Natural killer cell (primary cell): Measurements from ENCODE around the gene AP5S1. TPM values are rescaled to one million over a fixed set of nuclear protein-coding genes. Genes with fewer than 3 reads are reported as not detected.
"Not testable (repeated sequence)": the region's sequence is repeated elsewhere in the genome, so short reads cannot be mapped to it uniquely, and the experiment has no call there.

Experiments
- ATAC-seq, 3 donors: fragments of 150-1000 bp in 2 of 3; fragments of 200-7000 bp in 1 of 3; cut with Tn5 transposase; 1 replicate in 1 of 3; 2 replicates in 2 of 3; pipeline ENCODE4 v1.10.0; 2021; ENCODE audit warnings: mild to moderate bottlenecking in 2 of 3, moderate library complexity in 2 of 3
- DNase-seq, 2 donors: peaks; one replicate each; pipeline versions ENCODE4 v3.0.0 to v3.0.0-alpha.2; 2013 to 2021; ENCODE audit warnings: mixed read lengths in 1 of 2
- H3K27ac ChIP-seq: one replicate; pipeline ENCODE4 v1.5.1; 2013; ENCODE audit warnings: mild to moderate bottlenecking, low read length
- H3K27me3 ChIP-seq: one replicate; pipeline ENCODE4 v1.6.1; 2013; ENCODE audit warnings: low read length; ENCODE audit not compliant: control insufficient read depth, insufficient read depth
- H3K36me3 ChIP-seq: one replicate; pipeline ENCODE4 v1.6.1; 2013; ENCODE audit warnings: low read length; ENCODE audit not compliant: control insufficient read depth, insufficient read depth
- H3K4me1 ChIP-seq: one replicate; pipeline ENCODE4 v1.6.1; 2013; ENCODE audit warnings: low read length; ENCODE audit not compliant: control insufficient read depth, insufficient read depth
- H3K4me3 ChIP-seq: one replicate; pipeline ENCODE4 v1.5.1; 2013; ENCODE audit warnings: low read length
- H3K9me3 ChIP-seq: one replicate; pipeline ENCODE4 v1.6.1; 2013; ENCODE audit warnings: low read length; ENCODE audit not compliant: control insufficient read depth, insufficient read depth
- H3K27ac Mint-ChIP-seq, 2 donors: one replicate each; pipeline ENCODE4 v1.8.0; 2022; ENCODE audit warnings: mild to moderate bottlenecking in 2 of 2, mixed read lengths in 2 of 2, moderate library complexity in 1 of 2
- H3K27me3 Mint-ChIP-seq, 2 donors: one replicate each; pipeline ENCODE4 v1.8.0; 2022; ENCODE audit warnings: low read depth in 2 of 2, mixed read lengths in 2 of 2
- H3K36me3 Mint-ChIP-seq: one replicate; pipeline ENCODE4 v1.8.0; 2022; ENCODE audit warnings: mixed read lengths
- H3K4me1 Mint-ChIP-seq, 2 donors: one replicate each; pipeline ENCODE4 v1.8.0; 2022; ENCODE audit warnings: mixed read lengths in 2 of 2
- H3K4me3 Mint-ChIP-seq: one replicate; pipeline ENCODE4 v1.8.0; 2022; ENCODE audit warnings: mild to moderate bottlenecking, moderate library complexity, mixed read lengths
- H3K9me3 Mint-ChIP-seq, 2 donors: one replicate each; pipeline ENCODE4 v1.8.0; 2022; ENCODE audit warnings: mixed read lengths in 2 of 2
- WGBS: methylation state at CpG from one replicate; pipeline ENCODE4 v1.1.7; 2013; ENCODE audit warnings: missing lambda C conversion rate; ENCODE audit not compliant: insufficient coverage; 5-methylcytosine and 5-hydroxymethylcytosine counted together
- intact Hi-C: fragments of 100-400 bp; cut with micrococcal nuclease; formaldehyde crosslinking; loops from one replicate; pipeline ENCODE4 v1.14.2; 2022
- total RNA-seq, 4 donors: library from RNA; stranded (reverse); fragments of 120-200 nt in 1 of 4; gene quantifications; one replicate each; pipeline versions ENCODE4 v1.2.3 to v1.2.4, GENCODE V29; 2013 to 2022
- TF ChIP-seq, protein P1 (sequence below): fragments of 200-600 bp; IDR thresholded peaks from one replicate; pipeline ENCODE4 v1.8.0; 2022; ENCODE audit warnings: antibody characterized with exemption

Gene AP5S1
- total RNA-seq, 3 donors from 2014 or later (not counting 1 experiment from before 2014, with no cell fraction given): 7.9 to 12.3 (median 12.1) TPM

DNA sequence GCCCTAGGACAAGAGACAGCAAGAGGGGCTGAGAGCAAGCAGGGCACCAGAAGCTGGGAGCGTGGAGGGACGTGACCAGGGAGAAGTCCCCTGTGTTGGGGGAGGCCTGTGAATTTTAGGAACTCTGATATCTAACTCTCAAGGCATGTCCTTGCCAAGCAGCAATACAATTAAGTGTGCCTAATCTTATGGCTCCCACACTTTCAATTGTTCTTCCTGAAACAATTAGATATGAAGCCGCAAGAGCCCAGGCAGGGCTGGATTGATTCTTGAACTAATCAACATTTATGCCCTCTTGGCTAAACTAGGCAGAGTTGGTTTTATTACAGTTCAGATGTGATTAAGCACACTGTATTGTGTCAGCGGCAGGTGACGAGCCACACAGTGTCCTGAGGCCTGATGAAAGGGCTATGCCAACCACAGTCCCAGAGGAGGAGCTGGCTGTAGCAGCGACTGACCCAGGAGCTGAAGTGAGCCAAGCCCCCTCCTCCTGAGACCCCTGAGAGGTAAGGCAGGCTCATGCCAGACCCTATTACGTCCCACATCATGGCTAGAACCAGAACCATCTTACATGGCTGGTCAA lies 22.1 kb downstream of the AP5S1 start:
- H3K27me3 ChIP-seq: no peaks in the 10 kb centered on the region
- ATAC-seq: no peak
- Mint-ChIP-seq H3K36me3 (no peaks in the 10 kb centered on the region), H3K9me3 (no peaks in the 10 kb centered on the region), H3K4me1 (peaks cover 0 to 11% of the 10 kb centered on the region in 2 donors), H3K4me3 (no peak overlapping the region), H3K27ac (no peak overlapping the region), H3K27me3 (no peaks in the 10 kb centered on the region)
- intact Hi-C loops: no loop called here
- WGBS: 79% methylated on average over 7 of the region's 7 CpGs
- H3K9me3 ChIP-seq: no peaks in the 10 kb centered on the region
- TF ChIP-seq, protein P1, sequence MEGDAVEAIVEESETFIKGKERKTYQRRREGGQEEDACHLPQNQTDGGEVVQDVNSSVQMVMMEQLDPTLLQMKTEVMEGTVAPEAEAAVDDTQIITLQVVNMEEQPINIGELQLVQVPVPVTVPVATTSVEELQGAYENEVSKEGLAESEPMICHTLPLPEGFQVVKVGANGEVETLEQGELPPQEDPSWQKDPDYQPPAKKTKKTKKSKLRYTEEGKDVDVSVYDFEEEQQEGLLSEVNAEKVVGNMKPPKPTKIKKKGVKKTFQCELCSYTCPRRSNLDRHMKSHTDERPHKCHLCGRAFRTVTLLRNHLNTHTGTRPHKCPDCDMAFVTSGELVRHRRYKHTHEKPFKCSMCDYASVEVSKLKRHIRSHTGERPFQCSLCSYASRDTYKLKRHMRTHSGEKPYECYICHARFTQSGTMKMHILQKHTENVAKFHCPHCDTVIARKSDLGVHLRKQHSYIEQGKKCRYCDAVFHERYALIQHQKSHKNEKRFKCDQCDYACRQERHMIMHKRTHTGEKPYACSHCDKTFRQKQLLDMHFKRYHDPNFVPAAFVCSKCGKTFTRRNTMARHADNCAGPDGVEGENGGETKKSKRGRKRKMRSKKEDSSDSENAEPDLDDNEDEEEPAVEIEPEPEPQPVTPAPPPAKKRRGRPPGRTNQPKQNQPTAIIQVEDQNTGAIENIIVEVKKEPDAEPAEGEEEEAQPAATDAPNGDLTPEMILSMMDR: no peak
- H3K4me3 ChIP-seq: no peak overlapping the region
- no peaks in the 10 kb centered on the region for H3K36me3 ChIP-seq
- DNase-seq: no peak
- H3K27ac ChIP-seq: no peak overlapping the region
- peaks cover 12% of the 10 kb centered on the region for H3K4me1 ChIP-seq

DNA sequence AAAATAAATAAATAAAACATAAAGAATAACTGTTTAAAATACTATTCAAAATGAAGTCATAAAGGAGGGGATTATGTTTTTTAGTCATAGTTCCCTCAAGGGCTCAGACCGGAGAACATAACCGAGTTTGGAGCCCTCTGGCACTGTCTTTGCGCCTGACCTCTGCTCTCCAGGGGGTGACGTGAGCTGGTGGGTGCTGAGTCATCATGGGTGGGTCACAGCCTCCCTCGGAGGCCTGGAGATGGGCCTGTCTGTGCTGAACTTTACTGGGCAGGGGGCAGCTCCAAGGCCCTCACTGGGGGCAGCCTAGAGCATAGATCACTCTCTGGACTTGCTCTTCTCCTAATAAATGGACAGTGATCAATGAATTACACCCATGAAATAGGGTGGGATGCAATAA lies 23.1 kb downstream of the AP5S1 start:
- ATAC-seq (no peak), DNase-seq (no peak)
- TF ChIP-seq, protein P1: no peak
- Mint-ChIP-seq H3K9me3 (no peaks in the 10 kb centered on the region), H3K27ac (no peak overlapping the region), H3K36me3 (no peaks in the 10 kb centered on the region), H3K4me3 (no peak overlapping the region), H3K27me3 (no peaks in the 10 kb centered on the region), H3K4me1 (peaks cover 3 to 17% of the 10 kb centered on the region in 2 donors)
- H3K4me1 ChIP-seq: peaks cover 20% of the 10 kb centered on the region
- H3K4me3 ChIP-seq: no peak overlapping the region
- H3K36me3 ChIP-seq: no peaks in the 10 kb centered on the region
- intact Hi-C loops: no loop called here
- H3K27ac ChIP-seq: no peak overlapping the region
- H3K27me3 ChIP-seq: no peaks in the 10 kb centered on the region
- WGBS: 69% methylated on average over 5 of the region's 5 CpGs
- no peaks in the 10 kb centered on the region for H3K9me3 ChIP-seq

DNA sequence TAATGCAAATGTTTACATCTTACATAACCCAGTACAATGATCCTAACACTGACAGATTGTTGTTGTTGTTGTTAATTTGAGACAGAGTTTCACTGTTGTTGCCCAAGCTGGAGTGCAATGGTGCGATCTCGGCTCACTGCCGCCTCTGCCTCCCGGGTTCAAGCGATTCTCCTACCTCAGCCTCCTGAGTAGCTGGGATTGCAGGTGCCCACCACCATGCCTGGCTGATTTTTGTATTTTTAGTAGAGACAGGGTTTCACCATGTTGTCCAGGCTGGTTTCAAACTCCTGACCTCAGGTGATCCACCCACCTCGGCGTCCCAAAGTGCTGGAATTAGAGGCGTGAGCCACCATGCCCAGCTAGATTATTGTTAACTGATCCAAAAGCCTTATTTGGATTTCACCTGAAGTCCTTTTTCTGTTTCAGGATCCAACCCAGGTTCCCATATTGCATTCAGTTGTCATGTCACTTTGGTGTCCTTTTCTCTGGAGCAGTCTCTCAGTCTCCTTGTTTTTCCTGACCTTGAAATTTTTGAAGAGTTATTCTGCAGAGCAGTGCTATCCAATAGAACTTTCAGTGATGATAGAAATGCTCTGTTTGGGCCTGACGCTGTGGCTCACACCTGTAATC lies 23.8 kb downstream of the AP5S1 start:
- peaks cover 22% of the 10 kb centered on the region for H3K4me1 ChIP-seq
- H3K9me3 ChIP-seq, H3K4me3 ChIP-seq, H3K27ac Mint-ChIP-seq, DNase-seq, H3K27ac ChIP-seq, H3K27me3 Mint-ChIP-seq, H3K27me3 ChIP-seq, intact Hi-C loops, ATAC-seq, H3K4me3 Mint-ChIP-seq, H3K9me3 Mint-ChIP-seq, H3K36me3 Mint-ChIP-seq, H3K36me3 ChIP-seq: not testable (repeated sequence)
- H3K4me1 Mint-ChIP-seq: peaks cover 9 to 23% of the 10 kb centered on the region in 2 donors
- over 99% methylated on average over 9 of the region's 9 CpGs for WGBS

DNA sequence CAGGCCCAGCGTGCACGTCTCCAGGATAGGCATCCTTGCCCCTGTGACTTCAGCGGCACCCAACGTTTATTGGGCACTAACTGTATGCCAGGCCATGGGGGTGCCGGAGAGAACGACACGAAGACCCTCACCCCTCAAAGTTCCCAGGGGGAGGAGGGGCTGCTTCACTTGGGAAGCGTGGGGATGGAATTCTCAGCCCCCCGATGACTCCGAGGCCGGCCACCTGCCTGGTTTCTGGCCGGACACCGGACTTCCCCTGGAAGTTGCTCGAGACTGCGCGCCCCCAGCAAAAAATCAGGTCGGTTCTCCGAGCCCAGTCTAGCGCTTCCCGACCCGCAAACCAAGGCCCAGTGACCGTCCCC lies 26.0 kb downstream of the AP5S1 start:
- TF ChIP-seq, protein P1: no peak
- peak overlapping the region; percentile 81 to 89 for H3K27ac Mint-ChIP-seq
- intact Hi-C loops: loop anchor here (2.0 to 5.0 kb wide), 2 partner anchors 26 to 49 kb away; partner anchors contain the start of genes AP5S1 and CDC25B
- H3K4me1 ChIP-seq: peaks cover 22% of the 10 kb centered on the region
- H3K36me3 Mint-ChIP-seq: no peaks in the 10 kb centered on the region
- no peaks in the 10 kb centered on the region for H3K9me3 Mint-ChIP-seq
- peaks cover 16 to 31% of the 10 kb centered on the region in 2 donors for H3K4me1 Mint-ChIP-seq
- no peak for ATAC-seq
- no peak for DNase-seq
- H3K36me3 ChIP-seq: no peaks in the 10 kb centered on the region
- under 1% methylated on average over 22 of the region's 22 CpGs for WGBS
- H3K27ac ChIP-seq: peak overlapping the region; percentile 85
- H3K27me3 ChIP-seq: no peaks in the 10 kb centered on the region
- peak overlapping the region; percentile 89 for H3K4me3 Mint-ChIP-seq
- H3K9me3 ChIP-seq: no peaks in the 10 kb centered on the region
- H3K4me3 ChIP-seq: peak overlapping the region; percentile 100
- no peaks in the 10 kb centered on the region for H3K27me3 Mint-ChIP-seq
